Endothelial cell of umbilical vein (primary cell): ENCODE results near the gene MYMK. TPM values are rescaled to one million over a fixed set of nuclear protein-coding genes. Genes with fewer than 3 reads are reported as not detected.

Experiments
- BruUV-seq: library from RNA; stranded (reverse); fragments of 400-500 nt; replicated peaks from 2 replicates; lab custom pipeline; 2021; lab: Mats Ljungman, UMichigan
- CTCF ChIA-PET: fragments of 300-600, 350-600 bp; sonication (Branson Sonifier 250); formaldehyde crosslinking; loops from one replicate; lab custom pipeline; 2021; ENCODE audit warnings: antibody characterized with exemption, inconsistent platforms; lab: Charles Lee
- POLR2A ChIA-PET: fragments of 300-600, 350-600 bp; sonication (Branson Sonifier 250); formaldehyde crosslinking; loops from one replicate; lab custom pipeline; 2021; ENCODE audit warnings: antibody characterized with exemption, inconsistent platforms; lab: Charles Lee
- DNase-seq: peaks from one replicate; pipeline ENCODE4 v3.0.0-alpha.2; 2011; ENCODE audit warnings: low read depth, low spot score
- FAIRE-seq: peaks from 2 replicates; lab custom pipeline; 2011; peaks lifted over from hg19 to GRCh38; lab: Jason Lieb, UNC
- H2AFZ ChIP-seq: 2 replicates; pipeline ENCODE4 v1.6.0; 2012; ENCODE audit warnings: low read depth, low read length, control low read depth, inconsistent platforms
- H3K27ac ChIP-seq: 2 replicates; pipeline ENCODE4 v1.5.1; 2011; ENCODE audit warnings: low read depth, mild to moderate bottlenecking, control low read depth, low read length, moderate library complexity; ENCODE audit not compliant: insufficient read depth
- H3K27me3 ChIP-seq, 2 experiments: 2 replicates each; pipeline versions ENCODE4 v1.6.0 to v1.6.1; 2011; ENCODE audit warnings: low read length in 2 of 2, mixed read lengths in 1 of 2; ENCODE audit not compliant: control insufficient read depth in 2 of 2, insufficient read depth in 2 of 2
- H3K36me3 ChIP-seq, 2 experiments: 2 replicates in 1 of 2; 3 replicates in 1 of 2; pipeline ENCODE4 v1.5.1; 2011; ENCODE audit warnings: low read length in 2 of 2, mild to moderate bottlenecking in 1 of 2, moderate library complexity in 1 of 2; ENCODE audit not compliant: control insufficient read depth in 2 of 2, insufficient read depth in 2 of 2; ENCODE audit errors: extremely low read depth in 1 of 2
- H3K4me1 ChIP-seq: 3 replicates; pipeline ENCODE4 v1.5.1; 2011; ENCODE audit warnings: mild to moderate bottlenecking, low read length; ENCODE audit not compliant: control insufficient read depth, insufficient read depth; ENCODE audit errors: extremely low read depth
- H3K4me2 ChIP-seq: 2 replicates; pipeline ENCODE4 v1.6.1; 2011; ENCODE audit warnings: low read length, control low read depth, mixed read lengths; ENCODE audit not compliant: insufficient read depth
- H3K4me3 ChIP-seq, 3 experiments: fragments of 200-600 bp in 1 of 3; sonication (generic), shearing (Covaris generic) in 1 of 3; replicated peaks in 1 of 3; 2 replicates each; pipeline ENCODE4 v1.5.1; 2011 to 2016; ENCODE audit warnings: control low read depth in 3 of 3, low read length in 3 of 3, mild to moderate bottlenecking in 2 of 3, inconsistent platforms in 1 of 3, low read depth in 1 of 3, moderate library complexity in 1 of 3; ENCODE audit not compliant: insufficient read depth in 1 of 3
- H3K79me2 ChIP-seq: 2 replicates; pipeline ENCODE4 v1.6.0; 2012; ENCODE audit warnings: low read length, inconsistent platforms; ENCODE audit not compliant: control insufficient read depth, insufficient read depth
- H3K9ac ChIP-seq: replicated peaks from 2 replicates; pipeline ENCODE3; 2011; ENCODE audit warnings: low read length, control low read depth; ENCODE audit not compliant: insufficient read depth; ENCODE audit errors: extremely low read depth
- H3K9me1 ChIP-seq: replicated peaks from 3 replicates; pipeline ENCODE4 v1.6.0; 2011; ENCODE audit warnings: mild to moderate bottlenecking, low read length; ENCODE audit not compliant: control insufficient read depth, insufficient read depth; ENCODE audit errors: extremely low read depth
- H3K9me3 ChIP-seq: replicated peaks from 2 replicates; pipeline ENCODE4 v1.5.1; 2012; ENCODE audit warnings: low read length, inconsistent platforms; ENCODE audit not compliant: control insufficient read depth, insufficient read depth
- H4K20me1 ChIP-seq: replicated peaks from 2 replicates; pipeline ENCODE3; 2011; ENCODE audit warnings: mild to moderate bottlenecking, low read length; ENCODE audit not compliant: control insufficient read depth, insufficient read depth; ENCODE audit errors: extremely low read depth
- CTCF ChIP-seq, 2 donors: IDR thresholded peaks; 1 replicate in 1 of 2; 2 replicates in 1 of 2; pipeline ENCODE4 v1.5.1; 2011; ENCODE audit warnings: low read length in 2 of 2, mild to moderate bottlenecking in 2 of 2, moderate library complexity in 2 of 2, control low read depth in 1 of 2, inconsistent platforms in 1 of 2, low read depth in 1 of 2; ENCODE audit not compliant: insufficient read depth in 1 of 2; ENCODE audit errors: extremely low read depth in 1 of 2
- EZH2 ChIP-seq: IDR thresholded peaks from 2 replicates; pipeline ENCODE4 v1.6.1; 2012; ENCODE audit warnings: borderline replicate concordance, low read depth, mild to moderate bottlenecking, moderate library complexity, low read length, inconsistent platforms; ENCODE audit not compliant: severe bottlenecking
- FOS ChIP-seq: IDR thresholded peaks from 2 replicates; pipeline ENCODE4 v1.6.1; 2011; ENCODE audit warnings: mild to moderate bottlenecking, low read length, moderate library complexity, borderline replicate concordance; ENCODE audit not compliant: insufficient read depth
- GATA2 ChIP-seq: IDR thresholded peaks from 2 replicates; pipeline ENCODE4 v1.7.0; 2011; ENCODE audit warnings: low read depth, mild to moderate bottlenecking, moderate library complexity, mixed read lengths, low read length; ENCODE audit not compliant: insufficient read length, insufficient read depth
- JUN ChIP-seq: IDR thresholded peaks from 2 replicates; pipeline ENCODE4 v1.6.1; 2011; ENCODE audit warnings: borderline replicate concordance, low read depth; ENCODE audit not compliant: insufficient read length, insufficient read depth
- MAX ChIP-seq: IDR thresholded peaks from 2 replicates; pipeline ENCODE4 v1.6.1; 2011; ENCODE audit not compliant: insufficient read depth, insufficient read length
- MYC ChIP-seq: IDR thresholded peaks from one replicate; pipeline ENCODE4 v1.6.1; 2011; ENCODE audit warnings: mild to moderate bottlenecking, low read depth, low read length
- POLR2A ChIP-seq: IDR thresholded peaks from 2 replicates; pipeline ENCODE4 v1.6.1; 2012; ENCODE audit warnings: low read depth, mild to moderate bottlenecking, control low read depth, low read length
- POLR2AphosphoS5 ChIP-seq: IDR thresholded peaks from 2 replicates; pipeline ENCODE4 v1.6.1; 2012; ENCODE audit warnings: low read depth, mild to moderate bottlenecking, control low read depth, low read length, moderate library complexity; ENCODE audit not compliant: insufficient read depth
- dilution Hi-C: fragments of 300-500 bp; cut with MboI; formaldehyde crosslinking; loops from one replicate; pipeline ENCODE4 v1.15.0; 2019; ENCODE audit warnings: low sequenced_read_pairs; ENCODE audit not compliant: extremely low pct_ligation_motif_present
- intact Hi-C: fragments of 100-400 bp; cut with micrococcal nuclease; formaldehyde crosslinking; loops from one replicate; pipeline ENCODE4 v1.10.0; 2022
- polyA plus RNA-seq, 4 experiments: library from polyadenylated mRNA; depleted of rRNA in 3 of 4; stranded (reverse) in 3 of 4; unstranded in 1 of 4; fragments of >200 nt; gene quantifications; 2 replicates each; pipeline versions ENCODE4 v1.2.1 to v1.2.3, GENCODE V29; 2011 to 2012; ENCODE audit warnings: missing spikeins in 1 of 4
- total RNA-seq: library from RNA; stranded (reverse); gene quantifications from 2 replicates; pipeline ENCODE4 v1.2.3, GENCODE V29; 2021

The MYMK gene
- total and polyA plus RNA-seq, 2 donors (not counting 3 experiments of a cell fraction or from before 2014, with no cell fraction given), result not detected

- Histone ChIP-seq H3K4me2 (no peak overlapping the region), H2AFZ (no peak overlapping the region), H3K79me2 (no peaks in the 10 kb centered on the region), H3K9me3 (no peaks in the 10 kb centered on the region), H3K4me3 (no peak overlapping the region), H3K27me3 (no peaks in the 10 kb centered on the region), H3K9me1 (no peaks in the 10 kb centered on the region), H4K20me1 (no peaks in the 10 kb centered on the region), H3K27ac (no peak overlapping the region), H3K4me1 (no peaks in the 10 kb centered on the region), H3K36me3 (no peaks in the 10 kb centered on the region), H3K9ac (no peak overlapping the region)
- dilution Hi-C loops, result no loop called here
- ChIA-PET CTCF (no interaction called here), POLR2A (no interaction called here)
- FAIRE-seq, result no peak
- BruUV-seq, result no TSS peak
- DNase-seq, result no peak
- intact Hi-C loops, result no loop called here
- no peak for TF ChIP-seq POLR2A
- TF ChIP-seq FOS, result no peak
- no peak for TF ChIP-seq POLR2AphosphoS5
- TF ChIP-seq MYC, result no peak
- no peak for TF ChIP-seq EZH2
- no peak for TF ChIP-seq JUN
- TF ChIP-seq GATA2, result no peak
- no peak for TF ChIP-seq CTCF (IDR thresholded peaks at IDR 0.05; ENCODE audit: extremely low read depth in 1 of 2, insufficient read depth in 1 of 2, low read depth in 1 of 2, low read length in 2 of 2)
- no peak for TF ChIP-seq MAX
These were observed 3.4 kb downstream of the MYMK start for GRCh38 chr9:133521122-133522072.
